Left ventricle myocardium inferior (tissue), 1 donor: ENCODE results near the gene PRKG1. TPM values are rescaled to one million over a fixed set of nuclear protein-coding genes. Genes with fewer than 3 reads are reported as not detected.

Experiments
- DNase-seq: peaks from one replicate; pipeline ENCODE4 v3.0.0-alpha.2; 2020
- H3K27ac ChIP-seq: fragments of 200-600 bp; replicated peaks from 2 replicates; pipeline ENCODE4 v1.8.0; 2021
- H3K27me3 ChIP-seq: fragments of 200-600 bp; 2 replicates; pipeline ENCODE4 v1.8.0; 2021; ENCODE audit warnings: low read depth
- H3K36me3 ChIP-seq: fragments of 200-600 bp; 2 replicates; pipeline ENCODE4 v1.8.0; 2021
- H3K4me1 ChIP-seq: fragments of 200-600 bp; 2 replicates; pipeline ENCODE4 v1.8.0; 2021
- H3K4me3 ChIP-seq: fragments of 200-600 bp; 2 replicates; pipeline ENCODE4 v1.8.0; 2021; ENCODE audit warnings: mild to moderate bottlenecking, moderate library complexity
- H3K9me3 ChIP-seq: fragments of 200-600 bp; replicated peaks from 2 replicates; pipeline ENCODE4 v1.8.0; 2021
- CTCF ChIP-seq: fragments of 200-600 bp; IDR thresholded peaks from 2 replicates; pipeline ENCODE4 v1.8.0; 2021; ENCODE audit warnings: antibody characterized with exemption, mild to moderate bottlenecking, borderline replicate concordance
- intact Hi-C: fragments of 100-400 bp; cut with micrococcal nuclease; formaldehyde crosslinking; loops from one replicate; pipeline ENCODE4 v1.11.0; 2022
- total RNA-seq: library from RNA; stranded (reverse); fragmentation: NEBNext Ultra II Directional; extraction: Animal tissue kit (Norgen Biotek cat#: 25700); gene quantifications from one replicate; pipeline ENCODE4 v1.2.1, GENCODE V29; 2021
- donor health status: DM: no; HTN: yes; CAD: no; lungs with severe emphysema.

PRKG1 gene
- total RNA-seq, 1 donor from 2014 or later: 38.9 TPM

GRCh38 chr10:51876503-51876902 is 802.2 kb downstream of the PRKG1 start:
- Histone ChIP-seq H3K9me3 (peaks cover 8% of the 10 kb centered on the region), H3K27ac (peak overlapping the region; percentile 50), H3K4me3 (no peak overlapping the region), H3K4me1 (peaks cover 29% of the 10 kb centered on the region), H3K36me3 (no peaks in the 10 kb centered on the region), H3K27me3 (no peaks in the 10 kb centered on the region)
- intact Hi-C loops: no loop called here
- DNase-seq: no peak
- no peak for TF ChIP-seq CTCF

GRCh38 chr10:51876979-51877378 is 802.7 kb downstream of the PRKG1 start:
- no peak for DNase-seq
- H3K4me1 ChIP-seq: peaks cover 29% of the 10 kb centered on the region
- H3K27me3 ChIP-seq: no peaks in the 10 kb centered on the region
- no peak overlapping the region for H3K4me3 ChIP-seq
- peak overlapping the region; percentile 50 for H3K27ac ChIP-seq
- H3K9me3 ChIP-seq: peaks cover 12% of the 10 kb centered on the region
- H3K36me3 ChIP-seq: no peaks in the 10 kb centered on the region
- no peak for TF ChIP-seq CTCF
- intact Hi-C loops: no loop called here

GRCh38 chr10:51877636-51878035 is 803.3 kb downstream of the PRKG1 start:
- Histone ChIP-seq H3K4me1 (peaks cover 29% of the 10 kb centered on the region), H3K27ac (no peak overlapping the region), H3K36me3 (no peaks in the 10 kb centered on the region), H3K27me3 (no peaks in the 10 kb centered on the region), H3K9me3 (peaks cover 13% of the 10 kb centered on the region), H3K4me3 (no peak overlapping the region)
- TF ChIP-seq CTCF: no peak
- intact Hi-C loops: no loop called here
- DNase-seq: no peak

GRCh38 chr10:51878695-51879094 is 804.4 kb downstream of the PRKG1 start:
- no peak for TF ChIP-seq CTCF
- no peaks in the 10 kb centered on the region for H3K36me3 ChIP-seq
- H3K9me3 ChIP-seq: peaks cover 13% of the 10 kb centered on the region
- no peaks in the 10 kb centered on the region for H3K27me3 ChIP-seq
- DNase-seq: no peak
- H3K27ac ChIP-seq: peak overlapping the region; percentile 73
- no peak overlapping the region for H3K4me3 ChIP-seq
- intact Hi-C loops: no loop called here
- H3K4me1 ChIP-seq: peaks cover 35% of the 10 kb centered on the region

- intact Hi-C loops: no loop called here
- peak overlapping the region; percentile 73 for H3K27ac ChIP-seq
These were observed 805.0 kb downstream of the PRKG1 start for GRCh38 chr10:51879238-51879637.

More at GRCh38 chr10:51879238-51879637, 805.0 kb downstream of the PRKG1 start:
- H3K9me3 ChIP-seq: peaks cover 13% of the 10 kb centered on the region
- H3K4me3 ChIP-seq: no peak overlapping the region
- no peak for TF ChIP-seq CTCF
- peaks cover 37% of the 10 kb centered on the region for H3K4me1 ChIP-seq
- no peak for DNase-seq
- H3K36me3 ChIP-seq: no peaks in the 10 kb centered on the region
- H3K27me3 ChIP-seq: no peaks in the 10 kb centered on the region
